Lower leg skin (tissue), 4 donors: ENCODE measurements around the gene ARMH1. TPM values are rescaled to one million over a fixed set of nuclear protein-coding genes. Genes with fewer than 3 reads are reported as not detected.

ENCODE experiments used
- DNase-seq, 2 donors: peaks; one replicate each; pipeline ENCODE4 v3.0.0-alpha.2; 2019; ENCODE audit warnings: low spot score in 2 of 2
- H3K4me3 ChIP-seq: fragments of 200-600 bp; sonication (generic); 2 replicates; pipeline ENCODE4 v1.5.1; 2017; ENCODE audit warnings: mild to moderate bottlenecking, low read depth; ENCODE audit not compliant: poor library complexity, severe bottlenecking
- POLR2A ChIP-seq, 2 donors: fragments of 450-650 bp; IDR thresholded peaks; one replicate each; pipeline ENCODE4 v1.6.1; 2016 to 2017; ENCODE audit warnings: antibody characterized with exemption in 2 of 2, mild to moderate bottlenecking in 1 of 2, moderate library complexity in 1 of 2
- WGBS, 2 donors: methylation state at CpG; one replicate each; pipeline ENCODE4 v1.1.5; 2018; 5-methylcytosine and 5-hydroxymethylcytosine counted together
- intact Hi-C: fragments of 100-400 bp; cut with DNase I; formaldehyde crosslinking; loops from one replicate; pipeline ENCODE4 v1.15.0; 2023; ENCODE audit warnings: low total_unique reads
- total RNA-seq, 4 donors: library from RNA; depleted of rRNA; stranded (reverse); fragments of >200 nt; gene quantifications; one replicate each; pipeline ENCODE4 v1.1.0, GENCODE V29; 2016
- TF ChIP-seq, protein P1 (sequence below), 3 donors: fragments of 450-650 bp; IDR thresholded peaks; one replicate each; pipeline ENCODE4 v1.5.1; 2016; ENCODE audit warnings: antibody characterized with exemption in 3 of 3, mild to moderate bottlenecking in 3 of 3, moderate library complexity in 2 of 3

Gene ARMH1
- total RNA-seq, 4 donors from 2014 or later = 2.7 TPM; not detected in 3

GRCh38 chr1:44642925-44643324 is 31.6 kb upstream of the ARMH1 start:
- intact Hi-C loops = no loop called here
- WGBS, 2 donors = 86 to 89% methylated on average over 3 of the region's 3 CpGs
- no peak for TF ChIP-seq POLR2A (IDR thresholded peaks at IDR 0.05)
- TF ChIP-seq, protein P1, sequence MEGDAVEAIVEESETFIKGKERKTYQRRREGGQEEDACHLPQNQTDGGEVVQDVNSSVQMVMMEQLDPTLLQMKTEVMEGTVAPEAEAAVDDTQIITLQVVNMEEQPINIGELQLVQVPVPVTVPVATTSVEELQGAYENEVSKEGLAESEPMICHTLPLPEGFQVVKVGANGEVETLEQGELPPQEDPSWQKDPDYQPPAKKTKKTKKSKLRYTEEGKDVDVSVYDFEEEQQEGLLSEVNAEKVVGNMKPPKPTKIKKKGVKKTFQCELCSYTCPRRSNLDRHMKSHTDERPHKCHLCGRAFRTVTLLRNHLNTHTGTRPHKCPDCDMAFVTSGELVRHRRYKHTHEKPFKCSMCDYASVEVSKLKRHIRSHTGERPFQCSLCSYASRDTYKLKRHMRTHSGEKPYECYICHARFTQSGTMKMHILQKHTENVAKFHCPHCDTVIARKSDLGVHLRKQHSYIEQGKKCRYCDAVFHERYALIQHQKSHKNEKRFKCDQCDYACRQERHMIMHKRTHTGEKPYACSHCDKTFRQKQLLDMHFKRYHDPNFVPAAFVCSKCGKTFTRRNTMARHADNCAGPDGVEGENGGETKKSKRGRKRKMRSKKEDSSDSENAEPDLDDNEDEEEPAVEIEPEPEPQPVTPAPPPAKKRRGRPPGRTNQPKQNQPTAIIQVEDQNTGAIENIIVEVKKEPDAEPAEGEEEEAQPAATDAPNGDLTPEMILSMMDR (IDR thresholded peaks at IDR 0.05) = no peak
- H3K4me3 ChIP-seq = no peak overlapping the region
- DNase-seq = no peak

DNA sequence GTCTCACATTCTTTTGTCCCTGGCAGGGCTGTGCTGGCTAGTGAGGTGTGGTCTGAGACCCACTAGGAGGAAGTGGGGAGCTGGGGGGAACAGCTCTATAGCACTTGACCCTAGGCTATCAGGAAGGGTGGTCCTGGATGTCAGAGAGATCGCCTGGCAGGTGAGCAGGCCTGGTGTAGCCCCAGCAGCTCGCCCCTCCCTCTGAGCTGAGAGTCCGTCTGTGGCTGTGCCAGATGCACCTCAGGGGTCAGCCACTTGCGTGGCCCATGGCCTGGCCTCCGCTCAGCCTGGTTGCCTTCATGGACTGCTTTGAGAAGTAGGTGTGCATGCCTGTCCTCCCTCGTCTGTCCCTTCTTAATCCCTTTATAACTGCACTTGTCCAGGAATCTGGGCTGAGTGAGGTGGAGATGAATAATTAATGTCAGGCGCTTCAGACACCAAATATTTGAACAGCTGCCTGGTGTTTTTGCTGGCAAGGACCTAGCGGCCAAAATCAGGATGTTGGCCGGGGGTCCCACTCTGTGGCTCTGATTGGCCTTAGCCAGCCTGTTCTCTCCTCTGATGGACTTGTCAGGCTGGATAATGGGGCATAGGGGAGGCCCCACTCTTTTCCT is 30.7 kb upstream of the ARMH1 start:
- H3K4me3 ChIP-seq = no peak overlapping the region
- 76 to 84% methylated on average over 8 to 9 of the region's 9 CpGs for WGBS, 2 donors
- intact Hi-C loops = no loop called here
- no peak for TF ChIP-seq POLR2A (IDR thresholded peaks at IDR 0.05)
- TF ChIP-seq, protein P1 (IDR thresholded peaks at IDR 0.05) = no peak
- no peak for DNase-seq

GRCh38 chr1:44644806-44645205 is 29.7 kb upstream of the ARMH1 start:
- H3K4me3 ChIP-seq = no peak overlapping the region
- no peak for DNase-seq
- TF ChIP-seq POLR2A (IDR thresholded peaks at IDR 0.05) = no peak
- TF ChIP-seq, protein P1 (IDR thresholded peaks at IDR 0.05) = no peak
- intact Hi-C loops = no loop called here
- WGBS, 2 donors = 76 to 84% methylated on average over 7 of the region's 7 CpGs

GRCh38 chr1:44645476-44646244 is 28.9 kb upstream of the ARMH1 start:
- 44 to 64% methylated on average over 18 of the region's 18 CpGs for WGBS, 2 donors
- H3K4me3 ChIP-seq = no peak overlapping the region
- intact Hi-C loops = no loop called here
- TF ChIP-seq POLR2A (IDR thresholded peaks at IDR 0.05) = no peak
- TF ChIP-seq, protein P1 (IDR thresholded peaks at IDR 0.05) = no peak
- DNase-seq = no peak

DNA sequence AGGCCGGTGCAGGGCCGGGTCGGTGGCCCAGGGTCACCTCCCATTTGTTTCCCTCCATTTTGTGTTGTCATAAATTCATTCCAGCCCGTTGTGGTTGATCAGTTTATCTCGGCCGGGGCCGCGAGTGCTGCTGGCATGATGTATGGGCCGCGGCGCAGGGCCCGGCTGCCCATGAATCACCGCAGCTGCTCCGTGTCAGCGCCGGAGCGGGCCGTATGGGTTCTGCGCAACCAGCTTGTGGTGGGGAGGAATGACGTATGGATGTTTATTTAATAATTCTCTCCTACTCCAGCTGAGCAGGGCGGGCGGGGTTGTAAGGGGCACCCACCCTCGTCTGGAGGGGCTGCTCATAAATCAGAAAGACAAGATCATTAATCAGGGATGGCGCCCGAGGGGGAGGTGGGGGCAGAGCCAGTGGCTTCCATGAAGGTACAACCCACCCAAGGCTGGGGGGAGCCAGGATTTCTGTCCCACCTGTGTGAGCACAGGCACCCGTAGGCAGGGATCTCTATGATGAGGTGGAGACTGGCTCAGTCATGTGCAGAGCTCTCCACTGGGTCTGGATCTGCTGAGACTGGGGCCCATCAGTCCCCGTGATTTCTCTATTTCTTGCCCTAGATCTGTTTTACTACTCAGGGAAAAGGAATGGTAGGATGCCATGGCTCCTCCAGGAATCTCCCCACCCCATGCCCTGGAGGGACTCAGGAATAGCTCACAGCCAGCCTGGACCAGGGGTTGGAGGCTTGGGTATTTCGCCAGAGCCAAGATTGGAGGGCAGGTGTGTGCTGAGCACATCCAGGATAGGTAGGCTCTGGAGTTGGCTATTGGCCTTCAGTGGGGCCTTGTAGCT is 28.0 kb upstream of the ARMH1 start:
- no peak overlapping the region for H3K4me3 ChIP-seq
- TF ChIP-seq, protein P1 (IDR thresholded peaks at IDR 0.05) = no peak
- no peak for TF ChIP-seq POLR2A (IDR thresholded peaks at IDR 0.05)
- WGBS, 2 donors = 80 to 86% methylated on average over 28 of the region's 28 CpGs
- intact Hi-C loops = no loop called here
- DNase-seq = no peak
